Nucleus accumbens (tissue), 56 donors: ENCODE measurements around the gene MYOG.

ENCODE experiments used
- DNase-seq, 56 donors: peaks; one replicate each; lab custom pipeline; 2025; lab: John Stamatoyannopoulos, UW

Gene MYOG

GRCh38 chr1:203075236-203076030 is 10.4 kb downstream of the MYOG start:
- no peak for DNase-seq

- no peak for DNase-seq
Measured at GRCh38 chr1:203074610-203075009, 11.2 kb downstream of the MYOG start.

- no peak for DNase-seq
Measured at GRCh38 chr1:203073469-203073868, 12.3 kb downstream of the MYOG start.

- no peak for DNase-seq
Measured at GRCh38 chr1:203072911-203073310, 12.9 kb downstream of the MYOG start.

- no peak for DNase-seq
Measured at GRCh38 chr1:203072002-203072602, 13.7 kb downstream of the MYOG start.

GRCh38 chr1:203069030-203069747 is 16.6 kb downstream of the MYOG start:
- DNase-seq: peak in 5 of 56 donors; percentile 9 to 42 (median 21)

GRCh38 chr1:203066965-203067364 is 18.8 kb downstream of the MYOG start:
- no peak for DNase-seq

- DNase-seq: no peak
Measured at GRCh38 chr1:203065986-203066385, 19.8 kb downstream of the MYOG start.

GRCh38 chr1:203065191-203065590 is 20.6 kb downstream of the MYOG start:
- DNase-seq: no peak

- no peak for DNase-seq
Measured at GRCh38 chr1:203063287-203063686, 22.5 kb downstream of the MYOG start.

GRCh38 chr1:203060115-203060514 is 25.7 kb downstream of the MYOG start:
- DNase-seq: no peak

- DNase-seq: no peak
Measured at GRCh38 chr1:203059485-203059884, 26.3 kb downstream of the MYOG start.

GRCh38 chr1:203058676-203058935 is 27.2 kb downstream of the MYOG start:
- no peak for DNase-seq

- DNase-seq: peak in 14 of 56 donors; percentile 7 to 43 (median 22)
Measured at GRCh38 chr1:203057911-203058675, 27.7 kb downstream of the MYOG start.

- no peak for DNase-seq
Measured at GRCh38 chr1:203056516-203056915, 29.3 kb downstream of the MYOG start.

GRCh38 chr1:203056012-203056411 is 29.8 kb downstream of the MYOG start:
- no peak for DNase-seq

GRCh38 chr1:203055161-203055799 is 30.5 kb downstream of the MYOG start:
- no peak for DNase-seq

GRCh38 chr1:203054642-203055041 is 31.2 kb downstream of the MYOG start:
- DNase-seq: no peak

- DNase-seq: no peak
Measured at GRCh38 chr1:203054184-203054583, 31.6 kb downstream of the MYOG start.

- DNase-seq: no peak
Measured at GRCh38 chr1:203052601-203053000, 33.2 kb downstream of the MYOG start.
